GM23248 (cell line): ENCODE measurements around the gene HSCB.

Experiments
- EZH2 ChIP-seq: fragments of 200-600 bp; sonication (generic); IDR thresholded peaks from 2 replicates; pipeline ENCODE4 v1.6.1; 2018; ENCODE audit warnings: antibody characterized with exemption, mild to moderate bottlenecking; ENCODE audit not compliant: insufficient read depth, poor library complexity, severe bottlenecking
- EZH2phosphoT487 ChIP-seq: fragments of 200-600 bp; sonication (generic); IDR thresholded peaks from 2 replicates; pipeline ENCODE4 v1.6.1; 2018; ENCODE audit warnings: antibody characterized with exemption, moderate library complexity, mild to moderate bottlenecking, low read depth; ENCODE audit not compliant: insufficient read depth

- no peak for TF ChIP-seq EZH2
- TF ChIP-seq EZH2phosphoT487: peak; percentile 94
Observed at GRCh38 chr22:28711820-28712777, 29.7 kb upstream of the HSCB start.
